DND-41 (cell line): ENCODE measurements around the gene NSDHL.

Source experiments
- EZH2 ChIP-seq: IDR thresholded peaks from 3 replicates; pipeline ENCODE4 v1.6.1; 2012; ENCODE audit warnings: borderline replicate concordance, low read depth, mild to moderate bottlenecking, moderate library complexity, low read length, inconsistent platforms; ENCODE audit not compliant: severe bottlenecking
- TF ChIP-seq, protein P1 (sequence below): IDR thresholded peaks from 2 replicates; pipeline ENCODE4 v1.5.1; 2012; ENCODE audit warnings: borderline replicate concordance, low read length, moderate library complexity, mild to moderate bottlenecking; ENCODE audit not compliant: poor library complexity, severe bottlenecking; ENCODE audit errors: extremely low read depth

DNA sequence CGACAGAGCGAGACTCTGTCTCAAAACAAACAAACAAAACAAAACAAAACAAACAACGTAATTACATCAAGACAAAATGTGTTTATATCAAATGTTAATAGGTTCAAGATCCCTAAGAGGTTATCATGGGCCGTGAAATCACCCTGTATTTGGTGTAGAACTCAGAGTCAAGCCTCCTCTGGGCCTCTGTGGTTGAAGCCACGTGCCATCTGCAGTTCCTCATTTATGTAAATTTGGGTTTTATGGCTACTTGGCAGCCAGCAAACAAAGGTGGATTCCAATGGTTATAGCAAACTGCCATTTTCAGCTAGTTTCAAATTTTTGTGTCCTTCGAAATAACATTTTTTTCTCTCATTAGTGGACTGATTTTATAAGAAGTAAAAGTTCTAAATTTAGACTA is 16.4 kb downstream of the NSDHL start:
- TF ChIP-seq, protein P1, sequence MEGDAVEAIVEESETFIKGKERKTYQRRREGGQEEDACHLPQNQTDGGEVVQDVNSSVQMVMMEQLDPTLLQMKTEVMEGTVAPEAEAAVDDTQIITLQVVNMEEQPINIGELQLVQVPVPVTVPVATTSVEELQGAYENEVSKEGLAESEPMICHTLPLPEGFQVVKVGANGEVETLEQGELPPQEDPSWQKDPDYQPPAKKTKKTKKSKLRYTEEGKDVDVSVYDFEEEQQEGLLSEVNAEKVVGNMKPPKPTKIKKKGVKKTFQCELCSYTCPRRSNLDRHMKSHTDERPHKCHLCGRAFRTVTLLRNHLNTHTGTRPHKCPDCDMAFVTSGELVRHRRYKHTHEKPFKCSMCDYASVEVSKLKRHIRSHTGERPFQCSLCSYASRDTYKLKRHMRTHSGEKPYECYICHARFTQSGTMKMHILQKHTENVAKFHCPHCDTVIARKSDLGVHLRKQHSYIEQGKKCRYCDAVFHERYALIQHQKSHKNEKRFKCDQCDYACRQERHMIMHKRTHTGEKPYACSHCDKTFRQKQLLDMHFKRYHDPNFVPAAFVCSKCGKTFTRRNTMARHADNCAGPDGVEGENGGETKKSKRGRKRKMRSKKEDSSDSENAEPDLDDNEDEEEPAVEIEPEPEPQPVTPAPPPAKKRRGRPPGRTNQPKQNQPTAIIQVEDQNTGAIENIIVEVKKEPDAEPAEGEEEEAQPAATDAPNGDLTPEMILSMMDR: no peak
- no peak for TF ChIP-seq EZH2
